ENCODE measurements around the gene HS6ST3.
"Not testable (repeated sequence)": the region's sequence is repeated elsewhere in the genome, so short reads cannot be mapped to it uniquely, and the experiment has no call there.

The HS6ST3 gene

DNA sequence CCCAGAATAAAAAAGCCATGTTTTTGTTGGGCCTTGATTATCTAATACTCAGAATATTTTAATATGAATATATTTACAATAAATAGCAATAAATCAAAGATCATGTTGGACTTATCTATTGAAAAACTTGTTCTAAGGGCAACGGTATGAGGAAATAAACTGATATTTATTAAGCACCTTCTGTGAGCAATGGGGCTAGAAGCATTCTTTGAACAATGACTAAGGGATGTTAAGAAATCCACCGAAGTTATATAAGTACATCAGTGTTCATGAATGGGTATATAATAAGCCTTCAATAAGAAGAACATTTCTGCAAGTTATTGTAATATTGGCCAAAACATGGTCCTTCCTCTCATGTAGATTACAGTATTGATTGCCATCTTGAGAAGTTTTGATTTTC lies 682.5 kb downstream of the HS6ST3 start:
- Mint-ChIP-seq H3K27me3 (ENCODE audit: low read depth) (no peaks in the 10 kb centered on the region), H3K4me3 (no peak overlapping the region), H3K4me1 (ENCODE audit: low read depth) (no peaks in the 10 kb centered on the region), H3K27ac (no peak overlapping the region), H3K36me3 (ENCODE audit: low read depth) (no peaks in the 10 kb centered on the region), H3K9me3 (peaks cover 22% of the 10 kb centered on the region)
- no peak for DNase-seq (ENCODE audit: low spot score)

DNA sequence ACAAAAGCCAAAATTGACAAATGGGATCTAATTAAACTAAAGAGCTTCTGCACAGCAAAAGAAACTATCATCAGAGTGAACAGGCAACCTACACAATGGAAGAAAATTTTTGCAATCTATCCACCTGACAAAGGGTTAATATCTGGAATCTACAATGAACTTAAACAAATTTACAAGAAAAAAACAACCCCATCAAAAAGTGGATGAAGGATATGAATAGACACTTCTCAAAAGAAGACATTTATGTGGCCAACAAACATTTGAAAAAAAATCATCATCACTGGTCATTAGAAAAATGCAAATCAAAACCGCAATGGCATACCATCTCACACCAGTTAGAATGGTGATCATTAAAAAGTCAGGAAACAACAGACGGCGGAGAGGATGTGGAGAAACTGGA lies 688.4 kb downstream of the HS6ST3 start:
- not testable (repeated sequence) for H3K36me3 Mint-ChIP-seq (ENCODE audit: low read depth); H3K27ac Mint-ChIP-seq; H3K4me1 Mint-ChIP-seq (ENCODE audit: low read depth); H3K4me3 Mint-ChIP-seq; DNase-seq (ENCODE audit: low spot score); H3K27me3 Mint-ChIP-seq (ENCODE audit: low read depth)
- H3K9me3 Mint-ChIP-seq, result peaks cover 37% of the 10 kb centered on the region

DNA sequence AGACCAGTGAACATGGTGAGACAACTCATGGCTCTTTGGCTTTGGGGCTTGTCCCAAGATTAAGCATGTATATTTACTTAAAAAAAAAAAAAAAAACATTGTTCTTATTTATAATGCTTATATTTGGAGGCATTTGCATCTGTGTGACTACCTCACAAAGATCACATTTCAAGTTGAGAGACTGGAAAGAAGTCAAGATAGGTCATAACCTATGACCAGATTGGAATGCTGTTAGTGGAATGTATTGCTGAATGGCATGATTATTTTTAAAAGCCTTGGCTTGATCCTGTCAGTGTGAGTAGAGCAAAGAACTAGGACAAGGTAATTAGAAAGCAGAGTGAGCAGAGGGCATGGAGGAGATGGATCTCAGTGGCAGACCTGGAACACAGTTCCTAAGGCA lies 689.8 kb downstream of the HS6ST3 start:
- H3K4me1 Mint-ChIP-seq (ENCODE audit: low read depth), result no peaks in the 10 kb centered on the region
- no peaks in the 10 kb centered on the region for H3K27me3 Mint-ChIP-seq (ENCODE audit: low read depth)
- H3K36me3 Mint-ChIP-seq (ENCODE audit: low read depth), result no peaks in the 10 kb centered on the region
- H3K4me3 Mint-ChIP-seq, result no peak overlapping the region
- no peak overlapping the region for H3K27ac Mint-ChIP-seq
- peaks cover 27% of the 10 kb centered on the region for H3K9me3 Mint-ChIP-seq
- no peak for DNase-seq (ENCODE audit: low spot score)

DNA sequence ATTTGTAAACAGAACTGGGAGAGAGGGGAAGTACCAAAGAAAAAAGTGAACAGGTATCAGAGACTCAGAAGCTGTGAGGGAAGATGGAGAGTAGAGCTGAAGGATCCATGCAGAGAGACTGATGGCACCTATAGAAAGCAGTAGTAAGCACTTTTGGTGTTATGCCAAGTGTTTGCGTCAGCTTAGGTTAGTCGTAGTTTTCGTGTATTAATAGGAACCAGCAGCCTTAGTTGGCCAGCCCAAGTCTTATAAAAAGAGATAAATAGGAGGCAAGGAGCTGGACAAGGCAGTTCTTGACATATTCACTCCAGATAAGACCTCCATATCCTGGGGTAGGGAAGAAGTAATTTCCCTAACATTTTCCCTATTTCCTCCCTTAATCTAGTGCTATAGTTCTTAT lies 690.2 kb downstream of the HS6ST3 start:
- H3K4me3 Mint-ChIP-seq, result no peak overlapping the region

DNA sequence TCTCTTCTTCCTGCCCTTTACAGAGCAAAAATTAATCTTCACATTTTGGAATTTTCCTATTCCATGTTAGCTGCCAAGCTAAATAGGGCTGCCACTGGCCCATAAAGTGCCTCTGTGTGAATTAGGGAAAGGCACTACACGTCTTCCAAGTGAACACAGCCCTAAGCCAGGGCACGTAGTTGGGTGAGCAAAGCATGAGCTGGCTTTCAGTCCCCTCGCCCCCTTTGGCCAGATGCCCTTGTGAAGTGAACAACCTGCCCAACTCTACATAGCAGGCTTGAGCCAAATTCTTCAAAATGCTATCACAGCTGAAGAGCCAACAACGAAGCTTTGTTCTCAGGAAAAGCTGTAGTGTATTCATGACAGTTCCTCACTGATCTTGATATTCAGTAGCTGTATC lies 691.2 kb downstream of the HS6ST3 start:
- Mint-ChIP-seq H3K27ac (no peak overlapping the region), H3K36me3 (ENCODE audit: low read depth) (no peaks in the 10 kb centered on the region), H3K9me3 (peaks cover 27% of the 10 kb centered on the region), H3K27me3 (ENCODE audit: low read depth) (no peaks in the 10 kb centered on the region), H3K4me3 (no peak overlapping the region), H3K4me1 (ENCODE audit: low read depth) (no peaks in the 10 kb centered on the region)
- DNase-seq (ENCODE audit: low spot score), result no peak

More for the DNA sequence above, 690.2 kb downstream of the HS6ST3 start:
- Mint-ChIP-seq H3K4me1 (ENCODE audit: low read depth) (no peaks in the 10 kb centered on the region), H3K36me3 (ENCODE audit: low read depth) (no peaks in the 10 kb centered on the region), H3K27me3 (ENCODE audit: low read depth) (no peaks in the 10 kb centered on the region), H3K9me3 (peaks cover 27% of the 10 kb centered on the region), H3K27ac (no peak overlapping the region)
- no peak for DNase-seq (ENCODE audit: low spot score)

DNA sequence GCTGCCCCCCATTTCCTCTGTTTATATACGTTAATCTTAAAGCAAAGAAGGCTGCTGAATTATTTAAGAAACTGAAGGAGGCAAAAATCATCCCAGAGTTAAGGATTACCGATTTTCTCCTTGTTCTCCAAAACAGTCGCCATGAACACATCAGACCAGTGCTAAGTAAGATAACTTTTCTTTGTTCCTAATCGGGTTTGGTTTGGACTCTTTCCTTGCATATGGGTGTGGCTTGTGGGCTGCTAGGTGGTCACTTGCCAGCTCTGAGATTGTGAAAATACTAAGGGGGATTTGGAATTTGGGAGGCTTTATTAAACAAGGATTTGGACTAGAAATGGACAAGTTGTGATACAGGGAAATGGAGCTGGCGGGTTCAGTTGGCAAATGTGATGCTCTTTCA lies 692.3 kb downstream of the HS6ST3 start:
- DNase-seq (ENCODE audit: low spot score), result no peak
- H3K27me3 Mint-ChIP-seq (ENCODE audit: low read depth), result no peaks in the 10 kb centered on the region
- peaks cover 23% of the 10 kb centered on the region for H3K9me3 Mint-ChIP-seq
- H3K27ac Mint-ChIP-seq, result no peak overlapping the region
- H3K36me3 Mint-ChIP-seq (ENCODE audit: low read depth), result no peaks in the 10 kb centered on the region
- H3K4me3 Mint-ChIP-seq, result no peak overlapping the region
- H3K4me1 Mint-ChIP-seq (ENCODE audit: low read depth), result no peaks in the 10 kb centered on the region

DNA sequence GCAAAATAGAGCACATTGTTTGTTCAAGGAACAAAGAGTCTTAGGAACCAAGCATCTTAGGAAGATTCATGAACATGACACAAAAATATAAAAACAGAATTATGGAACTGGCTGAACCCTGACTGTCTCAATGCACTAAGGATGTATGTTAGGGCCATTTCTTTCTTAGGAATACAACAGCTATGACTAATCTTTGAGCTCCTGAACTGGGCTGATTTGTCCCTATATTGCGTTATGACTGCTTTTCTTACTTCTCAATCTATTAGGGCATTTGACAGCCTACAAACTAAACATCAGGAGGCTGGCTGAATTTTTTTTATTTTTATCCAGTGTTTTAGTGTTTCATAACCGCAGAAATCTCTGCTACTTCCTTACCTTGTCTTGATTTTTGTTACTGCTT lies 693.1 kb downstream of the HS6ST3 start:
- no peak for DNase-seq (ENCODE audit: low spot score)
- H3K36me3 Mint-ChIP-seq (ENCODE audit: low read depth), result no peaks in the 10 kb centered on the region

DNA sequence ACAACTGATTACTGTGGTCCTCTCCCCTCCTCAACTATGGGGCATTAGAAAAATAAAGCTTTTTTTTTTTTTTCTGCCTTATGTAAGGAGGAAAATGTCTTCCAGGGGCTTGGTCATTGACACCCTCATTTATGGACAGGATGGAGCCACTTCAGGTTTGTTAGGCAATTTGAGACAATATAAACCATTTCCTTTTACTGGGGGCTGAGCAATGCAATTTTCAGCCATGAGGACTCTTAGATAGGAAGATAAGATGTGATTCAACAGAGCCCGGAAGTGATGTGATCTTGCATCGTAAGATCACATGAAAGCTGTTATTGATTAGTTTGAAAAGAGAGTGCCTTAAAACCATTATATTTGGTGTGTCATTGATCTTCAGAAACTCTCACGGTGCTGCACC lies 693.6 kb downstream of the HS6ST3 start:
- no peaks in the 10 kb centered on the region for H3K27me3 Mint-ChIP-seq (ENCODE audit: low read depth)
- no peaks in the 10 kb centered on the region for H3K36me3 Mint-ChIP-seq (ENCODE audit: low read depth)
- peaks cover 11% of the 10 kb centered on the region for H3K9me3 Mint-ChIP-seq
- no peaks in the 10 kb centered on the region for H3K4me1 Mint-ChIP-seq (ENCODE audit: low read depth)
- H3K4me3 Mint-ChIP-seq, result no peak overlapping the region
- no peak for DNase-seq (ENCODE audit: low spot score)
- no peak overlapping the region for H3K27ac Mint-ChIP-seq

More for the DNA sequence above, 693.1 kb downstream of the HS6ST3 start:
- Mint-ChIP-seq H3K4me1 (ENCODE audit: low read depth) (no peaks in the 10 kb centered on the region), H3K4me3 (no peak overlapping the region), H3K27me3 (ENCODE audit: low read depth) (no peaks in the 10 kb centered on the region), H3K27ac (no peak overlapping the region), H3K9me3 (peaks cover 15% of the 10 kb centered on the region)

DNA sequence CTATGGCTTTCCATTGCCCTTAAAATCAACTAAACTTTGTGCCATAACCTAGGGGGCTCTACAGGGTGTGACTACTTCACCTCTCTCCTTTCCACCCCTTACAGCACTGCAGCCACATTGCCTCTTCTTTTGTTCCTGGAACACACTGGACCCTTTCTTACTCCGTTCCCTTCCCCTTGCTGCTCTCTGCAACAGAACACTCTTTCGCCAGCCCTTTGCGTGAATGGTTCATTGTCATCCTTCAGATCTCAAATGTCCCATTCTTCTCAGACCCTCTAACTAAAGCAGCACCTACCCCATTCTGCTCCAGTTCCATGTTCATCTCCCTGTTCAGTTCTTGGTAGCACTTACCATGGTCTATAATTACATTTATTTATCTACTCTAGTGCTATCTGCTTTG lies 696.1 kb downstream of the HS6ST3 start:
- H3K4me3 Mint-ChIP-seq, result no peak overlapping the region
- H3K4me1 Mint-ChIP-seq (ENCODE audit: low read depth), result no peaks in the 10 kb centered on the region
- H3K27me3 Mint-ChIP-seq (ENCODE audit: low read depth), result no peaks in the 10 kb centered on the region
- H3K36me3 Mint-ChIP-seq (ENCODE audit: low read depth), result no peaks in the 10 kb centered on the region
- no peak overlapping the region for H3K27ac Mint-ChIP-seq
- peaks cover 6% of the 10 kb centered on the region for H3K9me3 Mint-ChIP-seq
- DNase-seq (ENCODE audit: low spot score), result no peak

DNA sequence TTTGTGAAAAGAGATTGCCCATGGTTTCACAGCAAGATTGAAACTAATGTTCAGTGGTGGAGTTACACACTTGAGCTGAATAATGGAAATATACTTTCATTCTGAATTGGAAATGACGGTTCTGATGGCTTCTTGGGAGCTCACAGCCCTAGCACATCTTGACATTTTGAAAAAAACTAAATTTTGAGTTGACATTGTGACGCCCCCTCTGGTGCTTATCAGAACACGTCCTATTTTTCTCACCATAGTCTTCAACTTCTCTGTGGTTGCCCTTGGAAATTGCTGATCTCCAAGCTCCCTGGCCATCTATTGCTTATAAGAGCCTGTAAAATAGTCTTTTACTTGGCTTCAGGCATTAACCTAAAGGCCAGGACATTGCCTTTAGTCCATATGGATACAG lies 702.3 kb downstream of the HS6ST3 start:
- Mint-ChIP-seq H3K27ac (no peak overlapping the region), H3K4me1 (ENCODE audit: low read depth) (no peaks in the 10 kb centered on the region), H3K36me3 (ENCODE audit: low read depth) (no peaks in the 10 kb centered on the region), H3K27me3 (ENCODE audit: low read depth) (no peaks in the 10 kb centered on the region), H3K9me3 (no peaks in the 10 kb centered on the region), H3K4me3 (no peak overlapping the region)
- DNase-seq (ENCODE audit: low spot score), result no peak

DNA sequence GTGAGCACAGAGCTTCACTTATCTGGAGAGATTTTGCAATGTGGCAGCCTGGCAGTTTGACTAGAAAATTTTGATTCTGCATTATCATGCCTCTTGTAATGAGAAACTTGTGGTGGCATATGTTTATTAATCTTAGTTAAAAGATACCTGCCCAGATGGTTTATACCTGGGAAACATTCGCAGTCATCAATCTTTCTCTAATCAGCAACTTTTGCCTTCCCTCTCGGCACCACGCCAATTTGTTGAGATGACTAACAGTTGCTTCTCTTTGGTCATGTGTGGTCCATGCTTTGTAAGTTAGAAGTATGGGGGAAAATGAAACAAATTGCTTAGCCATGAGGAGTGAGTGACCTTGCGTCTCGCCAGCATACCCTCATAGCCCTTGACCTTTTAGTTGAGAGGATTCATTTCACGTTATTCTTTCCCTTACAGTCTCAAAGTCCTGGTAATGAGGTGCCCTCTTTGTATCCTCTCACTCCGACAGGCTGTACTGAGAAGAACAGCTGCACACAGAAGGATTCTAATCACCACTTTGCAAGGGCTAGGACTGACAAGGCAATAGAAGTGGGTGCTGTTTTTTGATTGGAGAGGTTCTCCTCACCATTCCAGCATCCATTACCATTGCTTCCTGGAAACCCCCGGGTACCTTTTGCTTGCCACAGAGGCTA lies 703.0 kb downstream of the HS6ST3 start:
- no peaks in the 10 kb centered on the region for H3K36me3 Mint-ChIP-seq (ENCODE audit: low read depth)
- H3K27ac Mint-ChIP-seq, result no peak overlapping the region
- no peak overlapping the region for H3K4me3 Mint-ChIP-seq
- no peaks in the 10 kb centered on the region for H3K9me3 Mint-ChIP-seq
- no peak for DNase-seq (ENCODE audit: low spot score)
- H3K27me3 Mint-ChIP-seq (ENCODE audit: low read depth), result no peaks in the 10 kb centered on the region
- no peaks in the 10 kb centered on the region for H3K4me1 Mint-ChIP-seq (ENCODE audit: low read depth)

DNA sequence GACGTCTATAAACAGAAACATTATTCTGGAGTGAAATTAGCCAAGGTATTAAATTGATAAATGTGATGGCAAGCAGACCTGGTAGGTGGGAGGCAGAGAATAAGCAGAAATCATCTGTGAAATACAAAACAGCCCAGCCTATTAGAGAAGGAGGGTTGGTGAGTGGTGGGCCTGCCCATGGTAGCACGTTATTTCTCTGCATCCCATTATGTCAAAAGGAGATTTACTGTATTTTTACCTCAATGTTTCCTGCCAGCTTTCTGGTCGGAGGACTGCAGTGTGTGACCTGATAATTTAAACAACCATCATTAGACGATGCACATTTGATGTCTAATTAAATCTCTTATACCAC lies 703.5 kb downstream of the HS6ST3 start:
- H3K9me3 Mint-ChIP-seq, result no peaks in the 10 kb centered on the region
- H3K27ac Mint-ChIP-seq, result no peak overlapping the region
- no peak for DNase-seq (ENCODE audit: low spot score)
- no peak overlapping the region for H3K4me3 Mint-ChIP-seq
- H3K36me3 Mint-ChIP-seq (ENCODE audit: low read depth), result no peaks in the 10 kb centered on the region
- H3K27me3 Mint-ChIP-seq (ENCODE audit: low read depth), result no peaks in the 10 kb centered on the region
- H3K4me1 Mint-ChIP-seq (ENCODE audit: low read depth), result no peaks in the 10 kb centered on the region

DNA sequence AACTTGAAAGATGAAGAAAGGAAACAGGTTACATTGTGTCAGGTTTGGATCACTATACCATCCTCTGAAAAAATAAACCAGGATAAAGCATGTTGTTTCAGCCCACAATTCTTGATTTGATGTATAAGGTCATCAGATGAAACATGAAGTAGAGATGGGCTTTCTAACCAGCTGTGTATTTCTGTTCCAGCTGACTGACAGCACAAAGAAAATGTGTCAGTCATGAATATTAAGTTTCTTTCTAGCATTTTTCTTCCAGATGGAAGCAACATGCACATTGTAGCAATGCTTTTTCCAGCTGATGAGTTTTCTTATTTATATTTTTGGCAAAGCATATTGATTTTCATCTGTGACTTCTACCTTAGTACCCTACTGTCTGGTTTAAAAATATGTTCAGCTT lies 704.8 kb downstream of the HS6ST3 start:
- no peak overlapping the region for H3K27ac Mint-ChIP-seq
- no peaks in the 10 kb centered on the region for H3K36me3 Mint-ChIP-seq (ENCODE audit: low read depth)

DNA sequence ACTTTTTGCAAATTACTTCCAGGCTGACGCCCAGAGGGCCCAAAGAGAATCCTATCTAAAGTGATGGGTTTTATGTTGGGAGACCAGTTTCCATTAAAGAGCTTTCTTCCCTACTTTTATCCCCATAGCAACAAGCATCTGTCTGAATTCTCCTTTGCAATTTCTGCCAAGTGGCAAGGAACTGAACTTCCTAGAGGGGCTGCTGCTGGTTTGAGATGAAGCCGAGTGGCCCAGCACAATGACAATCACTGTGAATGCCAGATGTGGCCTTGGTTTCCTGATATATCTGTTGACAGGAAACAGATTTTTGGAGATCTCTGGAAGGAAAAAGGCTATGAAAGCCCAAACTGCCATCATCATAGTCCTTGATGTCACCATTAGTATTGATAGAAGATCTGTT lies 705.8 kb downstream of the HS6ST3 start:
- no peaks in the 10 kb centered on the region for H3K9me3 Mint-ChIP-seq
- no peaks in the 10 kb centered on the region for H3K4me1 Mint-ChIP-seq (ENCODE audit: low read depth)
- no peak overlapping the region for H3K4me3 Mint-ChIP-seq
- no peak overlapping the region for H3K27ac Mint-ChIP-seq
- H3K36me3 Mint-ChIP-seq (ENCODE audit: low read depth), result no peaks in the 10 kb centered on the region
- no peaks in the 10 kb centered on the region for H3K27me3 Mint-ChIP-seq (ENCODE audit: low read depth)
- DNase-seq (ENCODE audit: low spot score), result no peak

More for the DNA sequence above, 704.8 kb downstream of the HS6ST3 start:
- Mint-ChIP-seq H3K9me3 (no peaks in the 10 kb centered on the region), H3K4me1 (ENCODE audit: low read depth) (no peaks in the 10 kb centered on the region), H3K4me3 (no peak overlapping the region), H3K27me3 (ENCODE audit: low read depth) (no peaks in the 10 kb centered on the region)
- DNase-seq (ENCODE audit: low spot score), result no peak

DNA sequence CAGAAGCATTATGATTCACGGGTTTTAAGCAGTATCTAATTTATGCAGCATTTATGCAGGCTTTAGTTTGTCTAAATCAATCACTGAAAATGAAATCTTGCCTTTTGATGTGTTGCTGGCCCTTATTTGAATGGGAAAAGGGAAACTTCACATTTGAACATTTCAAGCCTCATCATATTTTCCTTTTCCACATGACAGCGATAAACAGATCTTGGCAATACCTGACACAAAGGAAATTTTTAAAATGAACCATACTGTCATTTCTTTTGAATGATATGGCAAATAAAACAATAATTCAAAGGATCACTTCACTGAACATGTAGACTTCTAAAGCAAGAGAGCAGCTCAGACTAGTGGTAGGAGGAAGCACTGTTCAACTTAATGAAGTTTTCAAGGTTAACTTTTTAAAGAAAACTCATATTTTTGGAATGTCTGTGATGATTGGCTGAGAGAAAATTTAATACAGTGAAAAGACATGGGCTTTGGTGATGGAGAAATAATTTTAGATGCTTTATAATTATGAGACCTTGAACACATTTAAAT lies 706.3 kb downstream of the HS6ST3 start:
- Mint-ChIP-seq H3K4me1 (ENCODE audit: low read depth) (no peaks in the 10 kb centered on the region), H3K27me3 (ENCODE audit: low read depth) (no peaks in the 10 kb centered on the region), H3K36me3 (ENCODE audit: low read depth) (no peaks in the 10 kb centered on the region), H3K27ac (no peak overlapping the region), H3K4me3 (no peak overlapping the region), H3K9me3 (no peaks in the 10 kb centered on the region)
- DNase-seq (ENCODE audit: low spot score), result no peak
